Ureter (tissue), 1 donor: ENCODE measurements around the gene GUCD1. TPM values are rescaled to one million over a fixed set of nuclear protein-coding genes. Genes with fewer than 3 reads are reported as not detected.
"Not testable (repeated sequence)": the region's sequence is repeated elsewhere in the genome, so short reads cannot be mapped to it uniquely, and the experiment has no call there.

Source experiments
- DNase-seq: peaks from one replicate; pipeline ENCODE4 v3.0.0-alpha.2; 2020; ENCODE audit warnings: low spot score
- total RNA-seq: library from RNA; stranded (reverse); gene quantifications from one replicate; pipeline ENCODE4 v1.2.4, GENCODE V29; 2023
- donor health status: DM: yes; HTN: yes; CAD: no.

GUCD1 gene
- total RNA-seq: 79.0 TPM

DNA sequence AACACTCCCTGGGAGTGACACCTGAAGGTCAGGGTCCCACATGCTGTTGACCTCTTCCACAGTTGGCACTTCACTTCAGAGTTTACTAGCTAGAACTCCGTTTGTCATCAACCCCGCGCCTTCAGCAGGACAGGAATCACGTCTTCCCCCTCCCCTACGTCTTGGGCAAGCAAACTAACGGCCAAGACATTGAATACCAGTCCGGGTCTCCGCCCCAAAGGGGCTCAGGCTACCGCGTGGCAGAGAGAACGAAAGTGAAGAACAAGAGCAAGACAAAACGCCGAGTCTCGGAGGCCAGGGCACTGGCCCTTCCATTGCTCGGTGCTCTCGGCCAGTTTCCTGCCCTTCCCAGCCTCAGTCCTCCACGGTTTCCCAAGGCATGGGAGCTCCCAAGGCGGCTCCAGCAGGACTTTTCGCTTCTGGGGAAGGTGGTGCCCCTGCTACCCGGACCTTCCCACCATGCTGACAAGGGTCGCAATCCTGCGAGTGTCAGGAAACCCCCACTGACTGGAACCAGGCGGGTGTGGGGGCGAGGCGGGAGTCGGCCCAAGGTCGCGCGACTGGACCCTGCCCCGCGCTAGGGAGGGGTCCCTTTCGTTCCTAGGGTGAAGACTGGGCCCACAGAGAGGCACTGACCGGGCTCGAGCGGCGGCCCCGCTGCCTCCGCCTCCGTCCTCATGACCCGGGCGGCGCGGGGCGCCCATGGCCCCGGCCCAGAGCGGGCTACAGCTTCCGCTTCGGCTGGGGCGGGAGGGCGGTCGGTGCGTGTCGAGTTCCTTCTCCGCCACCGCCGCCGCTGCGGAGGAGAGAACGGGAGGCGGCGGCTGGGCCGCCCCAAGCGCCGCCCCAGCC is at the start of gene GUCD1:
TSS of gene GUCD1 (minus strand) at position 826 of the 852 bp plus-strand sequence. CDS start at position 679, 147 bp downstream.
- peak; percentile 46 for DNase-seq

DNA sequence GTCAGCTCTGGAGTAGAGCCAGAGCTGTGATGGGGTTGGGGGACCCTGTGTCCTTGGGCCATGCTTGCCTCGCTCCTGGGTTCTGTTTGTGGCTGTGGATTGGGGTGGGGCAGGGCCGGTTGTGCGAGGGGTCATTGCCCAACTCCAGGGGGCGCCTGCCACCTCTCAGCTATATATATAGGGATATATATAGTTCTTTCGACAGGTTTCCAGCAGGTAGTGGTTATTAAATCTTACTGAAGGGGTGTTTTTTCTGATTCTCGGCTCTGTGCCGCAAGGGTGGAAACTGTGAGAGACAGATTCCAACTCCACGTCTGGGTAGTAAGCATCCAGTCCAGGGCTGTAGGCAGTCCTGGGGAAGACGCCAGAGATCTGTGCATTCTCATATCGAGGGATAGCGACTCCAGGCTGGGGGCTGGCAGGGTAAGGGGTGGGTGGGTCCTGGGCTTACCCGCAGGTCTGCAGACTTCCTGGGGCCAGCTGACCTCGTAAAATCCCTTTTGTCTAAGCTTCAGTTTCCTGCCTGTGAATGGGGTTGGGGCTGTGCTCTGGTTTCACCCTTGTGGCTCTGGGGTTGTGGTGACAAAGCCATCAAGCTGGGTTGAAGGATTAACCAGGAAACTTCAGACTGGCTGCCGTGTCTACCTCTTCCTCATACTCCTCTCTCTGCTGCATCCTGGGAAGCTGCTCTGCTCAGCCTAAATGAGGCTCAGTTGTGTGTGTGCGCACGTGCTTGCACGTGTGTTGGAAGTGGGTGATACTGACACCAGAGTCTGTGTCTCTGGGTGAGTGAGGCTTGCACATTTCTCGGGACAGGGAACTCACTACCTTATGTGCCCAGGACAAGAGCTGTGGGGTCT is 49.1 kb upstream of the GUCD1 start:
- not testable (repeated sequence) for DNase-seq

GRCh38 chr22:24602847-24603769 is 48.2 kb upstream of the GUCD1 start, which contains the start of gene GGT1:
TSS of gene GGT1 (plus strand) at chr22:24603193. CDS start at chr22:24611082, 7,889 bp downstream.
- not testable (repeated sequence) for DNase-seq

GRCh38 chr22:24602105-24602749 is 47.3 kb upstream of the GUCD1 start:
- not testable (repeated sequence) for DNase-seq

- no peak for DNase-seq
These were observed 46.5 kb upstream of the GUCD1 start for GRCh38 chr22:24601217-24602104.

DNA sequence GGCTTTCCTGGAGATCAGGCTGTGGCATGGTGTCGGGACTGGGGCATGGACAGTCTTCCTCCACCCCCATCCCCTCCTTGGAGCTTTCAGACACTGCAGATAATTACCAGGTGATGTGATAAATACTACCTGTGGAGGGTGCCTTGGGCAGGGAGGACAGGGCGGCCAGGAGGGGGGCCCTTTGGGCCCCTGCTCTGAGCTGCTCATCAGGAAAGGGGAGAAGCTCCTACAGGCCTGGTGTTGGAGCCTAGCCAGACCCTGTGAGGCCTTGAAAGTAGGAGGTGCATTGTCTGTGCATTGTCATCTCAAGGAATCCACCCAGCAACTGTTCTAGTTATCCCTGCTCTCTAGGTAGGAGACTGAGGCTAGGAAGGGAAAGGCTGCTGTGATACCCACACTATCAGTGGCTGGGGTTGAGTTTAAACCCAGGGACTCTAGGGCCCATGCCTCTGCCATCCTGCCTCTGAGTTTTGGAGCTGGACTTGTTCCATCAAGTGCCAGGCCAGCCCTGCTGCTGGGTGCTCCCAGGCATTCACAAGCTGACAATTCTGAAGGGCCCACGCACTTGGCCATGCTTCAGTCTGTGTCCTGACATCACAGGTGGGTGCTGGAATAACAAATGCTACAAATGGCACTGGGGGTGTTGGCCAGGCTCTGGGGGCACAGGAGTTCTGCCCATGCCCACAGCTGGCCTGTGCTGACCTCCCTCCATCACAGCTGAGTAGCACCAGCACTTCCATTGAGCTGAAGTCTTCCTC is 45.2 kb upstream of the GUCD1 start:
- not testable (repeated sequence) for DNase-seq

DNA sequence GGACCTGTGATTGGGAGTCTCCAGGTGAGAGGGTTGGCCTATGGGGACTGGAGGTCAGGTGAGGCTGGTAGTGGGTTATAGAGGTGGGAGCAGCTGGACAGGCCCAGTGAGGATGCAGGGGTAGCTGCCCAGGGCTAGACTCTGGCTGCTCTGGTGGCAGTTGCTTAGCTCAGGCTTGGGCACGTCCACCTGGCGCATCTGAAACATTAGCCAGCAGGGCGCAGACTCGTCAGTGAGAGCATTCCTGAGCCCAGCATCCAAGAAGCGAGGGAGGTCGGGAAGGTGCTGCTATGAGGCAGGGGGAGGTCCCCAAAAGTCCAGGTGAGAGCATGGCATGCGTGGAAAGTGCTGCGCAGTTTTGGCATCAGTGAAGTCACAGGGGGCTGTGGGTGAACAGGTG is 44.6 kb upstream of the GUCD1 start:
- DNase-seq: no peak

DNA sequence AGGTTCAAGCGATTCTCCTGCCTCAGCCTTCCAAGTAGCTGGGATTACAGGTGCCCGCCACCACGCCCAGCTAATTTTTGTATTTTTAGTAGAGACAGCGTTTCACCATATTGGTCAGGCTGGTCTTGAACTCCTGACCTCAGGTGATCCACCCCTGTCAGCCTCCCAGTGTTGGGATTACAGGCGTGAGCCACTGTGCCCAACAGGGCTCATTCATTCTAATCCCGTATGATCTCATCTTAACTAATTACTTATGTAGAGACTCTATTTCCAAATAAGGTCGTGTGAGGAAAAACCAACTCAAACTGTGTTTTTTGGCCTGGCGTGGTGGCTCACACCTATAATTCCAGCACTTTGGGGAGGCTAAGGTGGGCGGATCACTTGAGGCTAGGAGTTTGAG is 42.1 kb upstream of the GUCD1 start:
- DNase-seq: not testable (repeated sequence)

DNA sequence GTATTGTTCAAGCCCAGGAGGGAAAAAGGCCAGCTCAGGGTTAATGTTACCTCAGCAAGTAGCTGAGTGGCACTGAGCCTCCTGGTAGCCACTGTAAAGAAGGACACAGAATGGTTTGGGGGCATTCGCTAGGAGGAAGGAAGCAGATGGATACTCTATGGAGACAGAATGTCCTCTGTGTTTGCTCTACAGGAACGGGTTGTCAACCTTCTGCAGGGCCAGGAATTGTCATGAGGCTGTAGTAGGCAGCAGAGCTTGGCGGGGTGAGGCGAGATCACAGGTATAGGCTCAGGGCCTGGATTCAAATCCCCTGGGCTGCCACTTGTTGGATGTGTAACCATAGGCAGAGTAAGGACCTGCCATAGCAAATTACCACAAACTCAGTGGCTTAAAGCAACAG is 40.9 kb upstream of the GUCD1 start:
- no peak for DNase-seq

DNA sequence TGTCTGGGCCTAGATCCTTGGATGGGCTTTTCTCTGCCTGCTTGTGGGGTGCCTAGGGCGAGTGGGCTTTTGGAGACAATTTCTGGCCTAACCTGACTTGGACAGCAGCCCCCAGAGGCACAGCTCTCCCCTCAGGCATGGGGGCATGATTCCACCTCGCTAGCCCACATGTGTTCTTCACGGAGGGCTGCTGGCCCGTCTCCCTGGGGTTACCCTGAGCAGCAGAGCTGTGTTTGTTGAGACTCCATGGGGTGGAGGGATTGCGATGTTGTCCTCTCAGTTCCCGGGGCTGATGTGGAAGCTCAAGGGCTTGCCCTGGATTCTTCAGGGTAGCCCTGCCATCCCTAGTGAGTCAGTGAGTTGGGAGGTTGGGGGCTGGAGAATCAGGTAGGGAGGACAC is 40.3 kb upstream of the GUCD1 start:
- no peak for DNase-seq

- no peak for DNase-seq
These were observed 39.7 kb upstream of the GUCD1 start for GRCh38 chr22:24594569-24595120.

DNA sequence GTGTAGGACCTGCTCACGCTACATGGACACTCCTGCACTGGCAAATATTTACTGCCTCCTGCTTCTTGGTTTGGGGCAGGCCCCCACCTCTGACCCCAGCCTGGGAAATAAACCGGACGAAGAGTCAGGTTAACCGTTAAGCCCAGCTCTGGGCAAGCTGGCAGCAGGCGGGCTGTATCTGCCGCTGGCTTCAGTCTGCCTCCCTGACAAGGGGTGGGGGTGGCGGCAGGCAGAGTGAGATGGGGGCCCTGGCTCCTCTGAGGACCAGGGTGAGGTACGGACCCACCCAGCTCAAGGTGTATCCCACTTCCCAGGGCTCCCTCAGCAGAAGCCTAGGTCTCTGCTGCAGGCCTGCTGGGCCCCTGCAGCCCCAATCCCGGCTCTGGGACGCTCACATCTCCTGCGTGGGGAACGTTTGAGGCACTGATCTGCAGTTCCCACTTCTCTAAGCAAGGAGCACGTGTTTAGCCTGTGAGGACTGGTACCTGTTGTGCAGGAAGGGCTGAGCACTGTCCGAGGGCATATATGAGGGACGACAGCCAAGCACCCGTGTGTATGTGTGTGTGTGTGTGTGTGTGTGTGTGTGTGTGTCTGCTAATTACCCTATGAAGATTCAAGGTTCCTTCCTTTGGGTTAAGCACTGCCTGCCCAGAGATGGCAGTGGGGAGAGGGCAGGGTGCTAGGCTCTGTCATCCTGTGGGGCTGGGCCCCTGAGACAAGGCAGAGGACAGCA is 39.1 kb upstream of the GUCD1 start:
- DNase-seq: no peak

DNA sequence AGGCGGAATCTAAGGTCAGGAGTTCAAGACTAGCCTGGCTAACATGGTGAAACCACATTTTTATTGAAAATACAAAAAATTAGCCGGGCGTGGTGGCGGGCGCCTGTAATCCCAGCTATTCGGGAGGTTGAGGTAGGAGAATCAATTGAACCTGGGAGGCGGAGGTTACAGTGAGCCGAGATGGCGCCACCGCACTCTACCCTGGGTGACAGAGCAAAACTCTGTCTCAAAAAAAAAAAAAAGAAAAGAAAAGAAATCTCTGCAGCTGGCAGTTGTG is 38.6 kb upstream of the GUCD1 start:
- DNase-seq: not testable (repeated sequence)

DNA sequence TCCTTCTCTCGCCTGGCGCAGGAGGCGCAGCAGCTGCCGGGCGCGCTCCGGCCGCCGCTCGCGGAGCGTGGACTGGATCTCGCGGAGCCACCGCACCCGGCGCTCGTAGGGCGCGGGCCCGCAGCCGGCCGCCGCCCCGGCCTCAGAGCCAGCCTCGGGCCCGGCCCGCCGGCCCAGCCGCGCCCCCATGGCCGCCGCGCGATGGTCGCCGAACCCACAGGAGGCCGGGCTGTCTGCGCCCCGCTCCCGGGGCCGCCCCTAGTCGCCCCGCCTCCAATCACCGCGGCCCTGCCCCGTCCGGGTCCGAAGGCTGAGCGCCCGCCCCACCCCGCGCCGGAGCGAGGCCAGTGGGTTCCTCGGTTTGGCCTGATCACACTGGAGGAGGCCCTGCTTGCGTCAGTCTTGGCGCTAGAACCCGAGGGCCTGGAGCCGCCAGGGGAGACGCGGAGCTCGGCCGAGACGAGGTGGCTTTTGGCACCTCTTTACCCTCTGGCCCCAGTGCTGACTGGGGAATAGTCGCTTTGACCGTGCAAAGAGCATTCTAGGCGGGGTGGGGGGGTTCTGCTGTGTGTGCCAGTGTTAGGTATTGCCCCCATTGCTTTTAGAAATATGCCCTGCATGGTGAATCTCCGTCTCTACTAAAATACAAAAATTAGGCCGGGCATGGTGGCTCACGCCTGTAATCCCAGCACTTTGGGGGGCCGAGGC is 38.1 kb upstream of the GUCD1 start, which contains the start of gene LRRC75B:
TSS of gene LRRC75B (minus strand) at position 223 of the 708 bp plus-strand sequence. CDS start at position 189, 34 bp downstream.
- DNase-seq: peak; percentile 88

GRCh38 chr22:24592058-24592850 is 37.3 kb upstream of the GUCD1 start:
- DNase-seq: no peak

DNA sequence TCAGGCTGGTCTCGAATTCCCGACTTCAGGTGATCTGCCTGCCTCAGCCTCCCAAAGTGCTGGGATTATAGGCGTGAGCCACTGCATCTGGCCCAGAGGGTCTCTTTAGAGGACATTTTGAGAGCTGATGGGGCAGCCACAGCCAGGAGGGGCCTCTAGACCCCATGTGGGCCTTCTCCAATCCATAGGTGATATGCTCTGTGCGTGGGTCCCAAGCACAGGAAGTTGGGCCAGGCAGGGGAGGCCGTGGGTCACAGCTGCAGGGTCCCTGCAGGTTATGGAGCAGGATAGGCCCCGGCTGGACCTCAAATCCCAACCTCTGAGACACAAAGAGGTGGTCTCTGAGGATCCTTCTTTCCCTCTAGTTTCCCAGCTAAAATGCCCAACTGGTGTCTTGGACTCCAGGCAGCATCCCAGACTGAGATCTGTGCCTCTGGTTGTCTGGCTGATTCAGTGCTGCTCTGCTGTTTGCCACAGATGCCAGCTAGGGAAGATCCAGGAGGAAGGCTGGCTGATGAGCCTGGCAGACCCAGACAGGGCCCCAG is 36.4 kb upstream of the GUCD1 start:
- no peak for DNase-seq
